Measurements from ENCODE around the gene TSPEAR. TPM values are rescaled to one million over a fixed set of nuclear protein-coding genes. Genes with fewer than 3 reads are reported as not detected.

Gene TSPEAR
- total RNA-seq, 4 donors from 2014 or later = 0.18 to 0.69 (median 0.51) TPM; not detected in 1

DNA sequence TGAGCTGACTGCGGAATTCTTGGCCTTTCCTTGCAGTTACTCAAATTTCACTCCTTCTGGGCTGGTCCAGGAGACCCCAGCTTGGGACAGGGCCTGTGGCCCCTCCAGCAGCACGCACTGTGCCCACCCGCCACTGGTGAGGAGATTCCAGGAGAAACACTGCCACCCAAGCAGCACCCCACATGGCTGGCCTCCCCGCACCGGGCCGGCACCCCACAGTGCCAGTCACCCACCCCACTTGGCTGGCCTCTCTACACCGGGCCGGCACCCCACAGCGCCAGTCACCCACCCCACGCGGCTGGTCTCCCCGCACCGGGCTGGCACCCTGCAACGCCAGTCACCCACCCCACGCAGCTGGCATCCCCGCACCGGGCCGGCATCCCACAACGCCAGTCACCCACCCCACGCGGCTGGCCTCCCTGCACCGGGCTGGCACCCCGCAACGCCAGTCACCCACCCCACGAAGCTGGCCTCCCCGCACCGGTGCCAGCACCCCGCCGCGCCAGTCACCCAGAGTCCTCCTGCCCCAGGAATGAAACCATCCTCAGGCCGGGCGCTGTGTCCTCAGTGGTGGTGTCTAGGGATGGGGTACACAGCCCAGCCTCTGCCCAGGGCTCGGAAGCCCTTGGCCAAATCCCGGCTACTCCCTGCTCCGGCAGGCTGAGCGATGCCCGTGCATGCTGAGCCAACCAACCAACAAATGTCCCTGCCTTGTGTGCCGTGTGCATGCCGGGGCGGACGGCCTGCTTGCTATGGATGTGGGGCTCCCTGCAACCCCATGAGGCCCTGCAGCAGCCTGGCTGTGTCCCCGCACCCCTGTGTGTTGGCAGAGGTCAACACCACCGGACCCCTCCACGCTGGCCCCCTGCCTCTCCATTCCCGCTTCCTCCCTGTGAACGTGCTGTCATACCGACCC lies 38.6 kb upstream of the TSPEAR start:
- TF ChIP-seq POLR2A (IDR thresholded peaks at IDR 0.05) = no peak
- TF ChIP-seq, protein P1, sequence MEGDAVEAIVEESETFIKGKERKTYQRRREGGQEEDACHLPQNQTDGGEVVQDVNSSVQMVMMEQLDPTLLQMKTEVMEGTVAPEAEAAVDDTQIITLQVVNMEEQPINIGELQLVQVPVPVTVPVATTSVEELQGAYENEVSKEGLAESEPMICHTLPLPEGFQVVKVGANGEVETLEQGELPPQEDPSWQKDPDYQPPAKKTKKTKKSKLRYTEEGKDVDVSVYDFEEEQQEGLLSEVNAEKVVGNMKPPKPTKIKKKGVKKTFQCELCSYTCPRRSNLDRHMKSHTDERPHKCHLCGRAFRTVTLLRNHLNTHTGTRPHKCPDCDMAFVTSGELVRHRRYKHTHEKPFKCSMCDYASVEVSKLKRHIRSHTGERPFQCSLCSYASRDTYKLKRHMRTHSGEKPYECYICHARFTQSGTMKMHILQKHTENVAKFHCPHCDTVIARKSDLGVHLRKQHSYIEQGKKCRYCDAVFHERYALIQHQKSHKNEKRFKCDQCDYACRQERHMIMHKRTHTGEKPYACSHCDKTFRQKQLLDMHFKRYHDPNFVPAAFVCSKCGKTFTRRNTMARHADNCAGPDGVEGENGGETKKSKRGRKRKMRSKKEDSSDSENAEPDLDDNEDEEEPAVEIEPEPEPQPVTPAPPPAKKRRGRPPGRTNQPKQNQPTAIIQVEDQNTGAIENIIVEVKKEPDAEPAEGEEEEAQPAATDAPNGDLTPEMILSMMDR (IDR thresholded peaks at IDR 0.05) = no peak
- intact Hi-C loops (cut with DNase I; ENCODE audit: low total_unique reads) = no loop called here
- no peaks in the 10 kb centered on the region for H3K4me1 ChIP-seq
- no peak overlapping the region for H3K27ac ChIP-seq
- no peaks in the 10 kb centered on the region for H3K9me3 ChIP-seq
- no peak for DNase-seq
- H3K4me3 ChIP-seq = no peak overlapping the region
- H3K27me3 ChIP-seq = no peaks in the 10 kb centered on the region
- no peaks in the 10 kb centered on the region for H3K36me3 ChIP-seq

DNA sequence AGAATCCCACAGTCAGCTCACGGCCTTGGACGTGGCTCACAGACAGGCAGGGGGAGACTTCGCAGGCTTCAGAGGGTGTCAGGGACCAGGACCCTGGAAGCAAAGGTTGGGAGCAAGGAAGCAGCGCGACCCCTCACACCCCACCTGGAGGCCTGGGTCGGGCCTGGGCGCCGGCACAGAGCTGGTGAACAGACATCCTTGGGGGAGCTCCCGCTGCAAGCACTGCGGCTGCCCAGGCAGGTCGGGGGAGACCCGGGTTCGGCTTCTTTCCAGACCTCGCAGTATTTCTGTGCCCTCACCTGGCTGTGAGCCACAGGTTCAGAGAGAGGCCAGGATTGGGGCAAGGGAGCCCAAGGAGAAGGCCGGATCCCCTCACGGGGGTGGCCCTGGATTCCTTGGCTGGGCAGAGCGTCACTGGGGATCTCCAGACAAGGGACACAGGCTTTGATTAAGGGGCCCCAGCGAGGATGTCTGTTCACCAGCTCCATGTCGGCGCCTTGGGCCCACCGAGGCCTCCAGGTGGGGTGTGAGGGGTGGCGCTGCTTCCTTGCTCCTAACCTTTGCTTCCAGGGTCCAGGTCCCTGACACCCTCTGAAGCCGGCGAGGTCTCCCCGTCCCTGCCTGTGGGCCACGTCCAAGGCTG lies 37.9 kb upstream of the TSPEAR start:
- Histone ChIP-seq H3K36me3 (no peaks in the 10 kb centered on the region), H3K9me3 (no peaks in the 10 kb centered on the region), H3K4me1 (no peaks in the 10 kb centered on the region), H3K27me3 (no peaks in the 10 kb centered on the region), H3K4me3 (no peak overlapping the region), H3K27ac (no peak overlapping the region)
- intact Hi-C loops (cut with DNase I; ENCODE audit: low total_unique reads) = no loop called here
- TF ChIP-seq, protein P1 (IDR thresholded peaks at IDR 0.05) = no peak
- TF ChIP-seq POLR2A (IDR thresholded peaks at IDR 0.05) = no peak
- no peak for DNase-seq

DNA sequence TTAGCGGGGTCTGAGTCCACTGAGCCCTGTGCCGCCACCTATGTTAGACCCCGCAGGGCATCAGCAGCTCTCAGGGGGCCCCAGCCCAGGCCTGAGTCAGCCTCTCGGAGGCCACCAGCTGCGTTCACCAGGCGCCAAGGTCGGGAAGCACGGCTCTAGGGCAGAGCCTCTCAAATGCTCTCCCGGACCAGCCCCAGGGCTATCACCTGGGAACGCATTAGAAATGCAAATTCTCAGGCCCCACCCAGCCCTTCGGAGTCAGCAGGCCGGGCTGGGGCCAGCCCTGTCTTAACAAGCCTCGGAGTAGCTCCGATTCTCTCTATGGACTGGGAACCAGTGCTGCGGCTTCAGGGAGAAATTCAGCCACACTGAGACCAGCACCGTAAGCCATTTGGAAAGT lies 37.2 kb upstream of the TSPEAR start:
- no peak for DNase-seq
- H3K27me3 ChIP-seq = no peaks in the 10 kb centered on the region
- no peaks in the 10 kb centered on the region for H3K9me3 ChIP-seq
- no peaks in the 10 kb centered on the region for H3K4me1 ChIP-seq
- no peak overlapping the region for H3K27ac ChIP-seq
- intact Hi-C loops (cut with DNase I; ENCODE audit: low total_unique reads) = no loop called here
- H3K36me3 ChIP-seq = no peaks in the 10 kb centered on the region
- TF ChIP-seq POLR2A (IDR thresholded peaks at IDR 0.05) = no peak
- TF ChIP-seq, protein P1 (IDR thresholded peaks at IDR 0.05) = no peak
- no peak overlapping the region for H3K4me3 ChIP-seq

DNA sequence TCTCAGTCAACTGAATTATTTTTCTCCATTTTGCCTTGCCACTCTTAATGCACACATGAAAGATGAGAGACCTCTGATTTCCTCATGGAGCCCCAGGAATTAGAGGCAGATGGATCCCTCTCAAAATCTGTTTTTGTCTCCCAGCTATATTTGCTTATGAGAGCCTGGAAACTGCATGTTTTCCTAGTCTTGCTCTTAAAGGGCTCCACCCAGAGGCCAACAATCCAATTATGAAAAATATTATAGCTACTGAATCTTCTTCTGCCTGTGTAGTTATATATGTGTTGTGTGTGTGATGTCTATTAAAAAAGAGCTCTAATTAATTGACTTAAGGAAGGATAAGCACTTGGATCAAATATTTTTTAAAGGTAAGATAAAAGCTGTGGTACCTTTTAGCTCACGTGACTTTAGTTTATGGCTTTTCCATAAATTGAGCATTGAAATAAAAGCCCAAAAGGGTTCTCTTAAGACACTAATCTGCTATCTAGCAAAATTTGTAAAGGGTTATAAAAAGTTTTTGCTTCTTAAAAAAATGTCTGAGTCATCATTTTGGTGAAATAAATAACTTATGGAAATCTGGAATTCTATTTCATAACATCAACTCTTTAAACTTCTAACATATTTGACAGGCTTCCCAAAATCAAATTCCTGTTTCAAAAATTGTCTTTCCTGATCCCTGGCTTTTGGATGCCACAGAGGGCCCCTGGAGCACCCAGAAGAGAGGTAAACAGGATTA lies 31.2 kb upstream of the TSPEAR start:
- no peaks in the 10 kb centered on the region for H3K36me3 ChIP-seq
- H3K9me3 ChIP-seq = peaks cover 0 to 11% of the 10 kb centered on the region in 2 donors
- TF ChIP-seq, protein P1 (IDR thresholded peaks at IDR 0.05) = peak in 1 of 4 experiments; percentile 7
- TF ChIP-seq POLR2A (IDR thresholded peaks at IDR 0.05) = no peak
- no peak overlapping the region for H3K4me3 ChIP-seq
- H3K4me1 ChIP-seq = no peaks in the 10 kb centered on the region
- H3K27me3 ChIP-seq = no peaks in the 10 kb centered on the region
- intact Hi-C loops (cut with DNase I; ENCODE audit: low total_unique reads) = no loop called here
- DNase-seq = no peak
- H3K27ac ChIP-seq = no peak overlapping the region
